Neutrophil (primary cell): ENCODE results near the gene ABHD16B.
"Not testable (repeated sequence)": the region's sequence is repeated elsewhere in the genome, so short reads cannot be mapped to it uniquely, and the experiment has no call there.

Experiments used
- H3K27ac ChIP-seq: fragments of 200-600 bp; sonication (generic); 2 replicates; pipeline ENCODE4 v1.5.1; 2016; ENCODE audit warnings: mild to moderate bottlenecking, moderate library complexity
- H3K27me3 ChIP-seq: fragments of 200-600 bp; sonication (generic); 2 replicates; pipeline ENCODE4 v1.6.0; 2016; ENCODE audit warnings: mild to moderate bottlenecking
- H3K36me3 ChIP-seq: fragments of 200-600 bp; sonication (generic); 2 replicates; pipeline ENCODE4 v1.5.1; 2017
- H3K4me1 ChIP-seq, 2 experiments: fragments of 200-600 bp in 1 of 2; sonication (generic) in 1 of 2; 1 replicate in 1 of 2; 2 replicates in 1 of 2; pipeline versions ENCODE4 v1.5.1 to v1.6.1; 2013 to 2016; ENCODE audit warnings: low read depth in 1 of 2, low read length in 1 of 2, mild to moderate bottlenecking in 1 of 2, moderate library complexity in 1 of 2; ENCODE audit not compliant: control insufficient read depth in 1 of 2, insufficient read depth in 1 of 2
- H3K4me3 ChIP-seq, 2 experiments: fragments of 200-600 bp in 1 of 2; sonication (generic) in 1 of 2; 1 replicate in 1 of 2; 2 replicates in 1 of 2; pipeline ENCODE4 v1.5.1; 2013 to 2016; ENCODE audit warnings: low read depth in 1 of 2, low read length in 1 of 2, mild to moderate bottlenecking in 1 of 2, moderate library complexity in 1 of 2
- H3K9me3 ChIP-seq: fragments of 200-600 bp; sonication (generic); 2 replicates; pipeline ENCODE4 v1.5.1; 2016
- CTCF ChIP-seq: fragments of 200-600 bp; sonication (generic); IDR thresholded peaks from 2 replicates; pipeline ENCODE4 v1.5.1; 2016; ENCODE audit warnings: antibody characterized with exemption

ABHD16B gene

GRCh38 chr20:63863021-63863797 lies 1.9 kb downstream of the ABHD16B start:
- Histone ChIP-seq H3K4me3 (peak overlapping the region; percentile 86 to 96), H3K9me3 (no peaks in the 10 kb centered on the region), H3K27ac (peak overlapping the region; percentile 99), H3K27me3 (peaks cover 11% of the 10 kb centered on the region), H3K4me1 (peaks cover 85 to 86% of the 10 kb centered on the region in 2 experiments), H3K36me3 (peaks cover 17% of the 10 kb centered on the region)
- no peak for TF ChIP-seq CTCF

- Histone ChIP-seq H3K27me3 (peaks cover 3% of the 10 kb centered on the region), H3K27ac (peak overlapping the region; percentile 99), H3K4me3 (peak overlapping the region; percentile 86 to 96), H3K9me3 (no peaks in the 10 kb centered on the region), H3K4me1 (peaks cover 86 to 87% of the 10 kb centered on the region in 2 experiments), H3K36me3 (peaks cover 25% of the 10 kb centered on the region)
- TF ChIP-seq CTCF: peak; percentile 90
Observed at GRCh38 chr20:63863798-63864544, 2.7 kb downstream of the ABHD16B start.

GRCh38 chr20:63864545-63864977 lies 3.3 kb downstream of the ABHD16B start:
- no peak for TF ChIP-seq CTCF
- H3K4me3 ChIP-seq: peak overlapping the region; percentile 86 to 96
- H3K9me3 ChIP-seq: no peaks in the 10 kb centered on the region
- H3K4me1 ChIP-seq: peaks cover 87 to 92% of the 10 kb centered on the region in 2 experiments
- peak overlapping the region; percentile 99 for H3K27ac ChIP-seq
- no peaks in the 10 kb centered on the region for H3K27me3 ChIP-seq
- peaks cover 31% of the 10 kb centered on the region for H3K36me3 ChIP-seq

- Histone ChIP-seq H3K27ac (peak within 1 kb of the TSS; percentile 99), H3K36me3 (peaks cover 36% of the 10 kb centered on the region), H3K4me1 (peaks cover 82 to 90% of the 10 kb centered on the region in 2 experiments), H3K4me3 (peak within 1 kb of the TSS; percentile 86 to 96), H3K27me3 (no peaks in the 10 kb centered on the region), H3K9me3 (no peaks in the 10 kb centered on the region)
- TF ChIP-seq CTCF: peak; percentile 48
Observed at GRCh38 chr20:63864978-63865640, 3.8 kb downstream of the ABHD16B start, which contains the start of gene TPD52L2. TSS of gene TPD52L2 (plus strand) at chr20:63865270. CDS start at chr20:63865366, 96 bp downstream.

- H3K36me3 ChIP-seq: peaks cover 50% of the 10 kb centered on the region
- not testable (repeated sequence) for H3K9me3 ChIP-seq, H3K27me3 ChIP-seq
- H3K4me3 ChIP-seq: peak overlapping the region; percentile 86 to 96
- peak overlapping the region; percentile 99 for H3K27ac ChIP-seq
- peaks cover 64 to 76% of the 10 kb centered on the region in 2 experiments for H3K4me1 ChIP-seq
Observed at GRCh38 chr20:63867042-63867441, 5.7 kb downstream of the ABHD16B start.
